Central memory CD4-positive, alpha-beta T cell (primary cell): ENCODE results near the gene EFS.

Source experiments
- DNase-seq: peaks from one replicate; pipeline ENCODE4 v3.0.0; 2022

EFS gene

GRCh38 chr14:23377573-23378563, 12.9 kb upstream of the EFS start:
- DNase-seq, result no peak

GRCh38 chr14:23377198-23377550, 12.2 kb upstream of the EFS start:
- no peak for DNase-seq

- no peak for DNase-seq
Observed at GRCh38 chr14:23376482-23377197, 11.7 kb upstream of the EFS start, which contains the start of gene CMTM5. CMTM5 (plus strand) TSS chr14:23377046; CDS start chr14:23377252, 206 bp downstream.

- DNase-seq, result no peak
Observed at GRCh38 chr14:23375527-23376251, 10.7 kb upstream of the EFS start.

DNA sequence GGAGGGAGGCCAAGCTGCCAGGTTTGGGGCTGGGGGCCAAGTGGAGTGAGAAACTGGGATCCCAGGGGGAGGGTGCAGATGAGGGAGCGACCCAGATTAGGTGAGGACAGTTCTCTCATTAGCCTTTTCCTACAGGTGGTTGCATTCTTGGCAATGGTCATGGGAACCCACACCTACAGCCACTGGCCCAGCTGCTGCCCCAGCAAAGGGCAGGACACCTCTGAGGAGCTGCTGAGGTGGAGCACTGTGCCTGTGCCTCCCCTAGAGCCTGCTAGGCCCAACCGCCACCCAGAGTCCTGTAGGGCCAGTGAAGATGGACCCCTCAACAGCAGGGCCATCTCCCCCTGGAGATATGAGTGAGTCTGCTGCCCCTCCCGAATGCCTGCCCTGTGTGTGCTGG, 8.1 kb upstream of the EFS start:
- DNase-seq, result no peak

DNA sequence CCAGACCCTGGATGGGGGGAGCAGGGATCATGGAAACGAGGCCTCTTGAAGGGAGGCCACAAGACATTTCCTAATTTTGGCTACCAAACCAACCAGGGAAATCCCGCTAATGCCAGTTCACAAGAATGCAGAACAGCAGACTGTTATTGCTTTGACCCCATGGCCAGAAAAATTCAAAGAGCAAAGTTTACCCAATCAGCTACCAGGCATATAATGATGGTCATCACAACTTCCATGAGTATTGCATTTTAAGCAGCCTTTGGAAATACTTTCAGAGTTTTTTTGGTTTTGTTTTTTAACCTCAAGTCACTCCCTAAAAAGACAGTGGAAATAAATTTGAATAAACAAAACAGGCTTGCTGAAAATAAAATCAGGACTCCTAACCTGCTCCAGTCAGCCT, 7.5 kb upstream of the EFS start, which contains the start of gene IL25:
TSS of gene IL25 (plus strand) at position 301 of the 400 bp plus-strand sequence.
- no peak for DNase-seq

DNA sequence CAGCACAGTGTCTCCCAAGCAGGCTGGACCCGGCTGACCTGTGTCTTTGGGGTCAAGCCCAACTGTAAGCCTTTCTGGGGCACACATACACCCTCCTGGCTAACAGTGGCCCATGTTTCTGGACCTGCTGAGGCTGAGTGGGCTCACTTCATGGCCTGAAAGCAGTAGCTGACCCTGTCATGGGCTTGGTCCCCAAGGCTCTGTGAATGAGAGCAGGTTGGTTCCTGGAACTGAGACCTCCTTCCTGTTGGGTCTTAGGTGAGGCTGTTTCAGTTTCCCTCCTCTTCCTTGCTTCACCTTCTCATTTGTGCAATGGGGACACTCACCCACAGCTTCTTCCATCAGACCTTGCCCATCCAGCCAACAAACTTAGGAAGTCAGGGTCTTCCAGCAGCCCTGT, 6.9 kb upstream of the EFS start:
- DNase-seq, result no peak

GRCh38 chr14:23370221-23370620, 5.2 kb upstream of the EFS start:
- no peak for DNase-seq

GRCh38 chr14:23366426-23366921, 1.5 kb upstream of the EFS start:
- no peak for DNase-seq

DNA sequence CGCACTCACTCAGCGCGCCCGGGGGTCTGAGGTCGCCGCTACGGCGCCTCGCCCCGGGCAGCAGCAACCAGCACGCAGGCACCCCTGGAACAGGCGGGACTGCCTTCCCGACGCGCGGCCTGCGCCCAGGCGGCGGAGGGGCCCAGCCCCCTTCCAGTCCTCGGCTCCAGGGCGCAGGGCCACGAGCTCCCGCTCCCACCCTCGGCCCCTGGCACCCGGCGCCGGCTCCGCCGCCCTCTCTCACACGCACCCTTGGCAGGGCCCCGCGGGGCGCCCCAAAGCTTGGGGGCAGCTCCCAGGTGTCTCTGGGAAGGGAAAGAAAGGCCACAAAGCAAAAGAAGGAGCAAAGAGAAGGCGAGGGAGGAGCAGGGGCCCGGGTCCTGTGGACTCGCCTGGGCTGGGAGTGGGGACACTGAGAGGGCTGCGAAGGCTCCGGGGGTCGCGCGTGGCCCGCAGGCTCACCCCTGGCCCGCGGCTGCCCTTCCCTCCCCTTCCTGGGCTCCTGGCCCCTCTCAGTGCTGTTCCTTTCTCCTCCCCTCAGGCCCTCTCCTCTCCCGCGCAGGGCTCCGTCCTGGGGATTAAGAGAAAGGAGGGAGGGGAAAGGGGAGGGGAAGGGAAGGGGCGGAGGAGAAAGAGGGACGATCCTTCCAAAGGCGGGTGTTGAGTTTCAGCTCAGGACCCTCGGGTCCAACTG, 907 bp upstream of the EFS start:
- DNase-seq, result no peak

DNA sequence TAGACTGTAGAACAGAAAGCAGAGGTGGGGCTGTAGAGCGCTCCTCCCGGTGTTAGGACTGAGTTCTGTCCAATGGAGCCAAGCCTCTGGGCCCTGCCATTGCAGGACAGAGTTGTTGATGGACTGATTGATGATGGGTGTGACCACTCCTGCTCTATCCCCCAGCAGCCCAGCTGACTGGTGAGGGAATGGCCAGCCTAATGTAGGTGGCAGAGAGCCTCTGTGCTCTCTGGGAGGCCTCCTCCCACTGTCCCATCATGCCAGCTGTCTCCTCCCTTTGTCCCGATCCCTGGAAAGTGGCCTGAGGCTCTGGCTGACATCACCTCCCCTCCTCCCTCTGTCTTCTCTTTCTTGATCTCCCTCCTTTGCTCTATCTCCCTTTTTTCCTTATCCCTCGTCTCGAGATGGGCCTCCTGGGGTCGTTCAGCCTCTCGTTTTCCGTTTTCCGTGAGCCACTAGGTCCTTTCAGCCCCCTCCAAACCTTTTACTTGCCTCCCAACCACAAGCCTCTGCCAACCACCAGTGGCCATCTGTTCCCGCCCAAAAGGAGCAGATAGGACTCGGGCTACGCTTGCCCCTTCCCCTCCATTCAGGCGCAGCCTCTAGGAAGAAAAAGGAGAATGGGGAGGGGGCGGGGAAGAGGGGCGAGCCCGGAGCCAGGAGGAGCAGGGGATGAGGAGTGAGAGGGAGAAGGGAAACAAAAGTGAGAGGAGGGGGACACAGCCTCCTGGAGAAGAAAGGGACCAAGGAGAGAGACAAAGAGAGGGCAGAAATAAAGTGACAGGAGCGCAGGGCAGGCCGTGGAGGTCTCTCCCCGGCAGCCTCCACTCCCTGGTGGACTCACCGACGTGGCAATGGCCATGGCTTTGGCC, 572 bp downstream of the EFS start:
- DNase-seq, result no peak

DNA sequence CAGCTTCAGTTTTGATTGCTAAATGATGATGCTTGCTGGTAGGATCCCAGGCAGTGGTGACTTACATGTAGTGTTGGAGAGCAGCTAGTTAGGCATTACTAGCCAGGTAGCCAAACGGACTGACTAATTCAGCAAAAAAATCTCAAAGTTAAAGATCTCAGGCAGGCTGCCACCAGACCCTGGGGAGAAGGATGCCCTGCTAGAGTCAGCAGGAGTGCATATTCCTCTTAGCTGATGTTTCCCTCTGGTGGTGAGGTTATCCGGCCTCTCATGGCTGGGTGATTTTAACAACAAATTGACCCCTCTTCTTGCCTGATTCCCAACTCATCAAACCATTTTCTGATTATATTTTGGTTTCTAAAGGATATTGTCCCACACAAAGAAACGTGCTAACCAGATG, 2.8 kb downstream of the EFS start:
- no peak for DNase-seq

GRCh38 chr14:23361763-23362162, 3.2 kb downstream of the EFS start:
- no peak for DNase-seq

GRCh38 chr14:23361320-23361719, 3.7 kb downstream of the EFS start:
- no peak for DNase-seq

DNA sequence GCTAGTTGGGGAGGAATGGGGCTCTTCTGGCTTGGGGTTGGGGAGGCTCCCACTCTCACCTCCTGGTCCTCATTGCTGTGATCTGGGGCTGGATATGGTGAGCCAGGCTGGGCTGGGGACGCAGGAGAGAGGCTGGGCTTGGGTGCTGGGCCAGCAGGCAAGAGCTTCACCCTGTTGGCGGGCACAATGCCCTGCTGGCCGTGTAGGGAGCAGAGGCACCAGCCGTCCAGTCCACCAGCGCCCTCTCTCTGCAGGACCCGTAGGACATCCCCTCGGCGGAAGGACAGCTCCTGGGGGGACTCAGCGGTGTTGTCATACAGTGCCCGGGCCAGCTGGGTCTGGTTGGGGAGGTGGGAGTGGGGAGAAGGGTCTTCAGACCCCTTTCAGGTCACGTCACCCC, 4.5 kb downstream of the EFS start:
- no peak for DNase-seq

DNA sequence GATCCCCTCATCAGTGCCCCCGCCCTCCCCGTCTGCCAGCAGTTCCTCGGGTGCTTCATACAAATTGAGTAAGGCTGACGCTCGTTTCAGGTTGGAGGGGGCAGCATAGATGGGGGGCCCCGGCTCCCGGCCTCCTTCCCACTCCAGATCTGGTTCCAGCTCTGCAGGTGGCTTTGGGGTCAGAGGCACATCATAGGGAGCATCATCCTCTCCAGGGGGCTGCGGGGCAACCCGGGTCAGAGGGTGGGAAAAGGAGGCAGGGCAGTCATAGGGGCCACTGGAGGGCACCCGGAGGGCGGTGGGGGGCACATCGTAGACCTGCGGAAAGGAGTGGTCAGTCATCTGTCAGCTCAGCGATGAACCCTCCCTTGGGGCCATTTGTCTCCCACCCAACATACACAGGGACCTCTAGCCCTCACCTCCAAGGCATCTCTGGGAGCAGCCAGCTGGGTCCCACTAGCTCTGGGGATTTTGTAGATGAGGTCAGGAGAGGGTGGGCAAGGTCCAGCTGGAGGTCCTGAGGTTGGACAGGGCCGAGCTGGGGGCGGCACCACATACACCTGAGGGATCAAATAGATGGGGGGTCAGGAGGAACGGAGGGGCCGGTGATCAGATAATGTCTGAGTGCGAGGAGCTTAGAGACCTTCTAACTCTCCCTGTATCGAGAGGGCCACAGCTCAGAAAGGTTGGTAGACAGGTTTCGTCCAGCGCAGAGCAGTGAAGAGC, 5.1 kb downstream of the EFS start:
- no peak for DNase-seq

DNA sequence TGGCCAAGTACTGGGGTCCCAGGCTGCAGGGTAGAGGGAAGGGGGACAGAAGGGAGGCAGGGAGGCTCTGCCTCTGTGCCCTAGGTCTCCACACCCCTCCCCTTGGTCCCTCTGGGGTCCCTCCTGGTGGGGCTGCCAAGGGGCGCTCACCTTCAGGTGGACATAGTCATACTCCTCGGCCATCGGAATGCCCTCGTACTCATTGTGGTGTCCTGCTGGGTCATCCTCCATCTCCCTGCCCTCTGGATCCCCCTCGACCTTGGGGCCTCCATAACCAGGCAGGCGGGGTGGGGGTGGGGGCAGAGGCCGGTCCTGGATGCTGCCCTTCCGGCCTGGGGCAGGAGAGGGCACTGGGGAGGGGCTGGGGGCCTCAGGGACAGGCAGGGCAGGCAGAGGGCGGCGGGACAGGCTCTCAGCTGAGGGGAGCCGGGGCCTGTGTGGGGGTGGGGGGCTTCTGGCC, 5.8 kb downstream of the EFS start:
- DNase-seq, result no peak

- DNase-seq, result no peak
Observed at GRCh38 chr14:23358553-23359166, 6.3 kb downstream of the EFS start.

DNA sequence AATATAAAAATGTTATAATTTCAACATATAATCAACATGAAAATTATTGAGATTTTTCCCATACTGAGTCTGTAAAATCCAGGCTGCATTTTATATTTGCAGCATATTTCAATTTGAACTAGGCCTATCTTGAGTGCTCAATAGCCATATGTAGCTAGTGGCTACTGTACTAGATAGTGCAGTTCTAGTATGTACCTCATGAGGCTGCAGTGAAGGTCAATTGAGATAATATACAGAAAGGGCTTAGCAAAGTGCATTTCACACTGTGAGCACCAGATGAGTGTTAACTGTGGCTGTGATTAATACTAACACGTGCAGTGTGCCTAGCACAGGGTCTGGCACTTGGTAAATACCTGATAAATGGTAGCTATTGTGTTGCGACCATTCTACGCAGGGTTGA, 6.9 kb downstream of the EFS start:
- DNase-seq, result no peak

GRCh38 chr14:23357261-23357660, 7.7 kb downstream of the EFS start:
- no peak for DNase-seq
